A673 (cell line): Measurements from ENCODE around the gene GIMD1. TPM values are rescaled to one million over a fixed set of nuclear protein-coding genes. Genes with fewer than 3 reads are reported as not detected.

Experiments used
- BruUV-seq: library from RNA; stranded (reverse); fragments of 400-500 nt; replicated peaks from 2 replicates; lab custom pipeline; 2021; lab: Mats Ljungman, UMichigan
- CTCF ChIA-PET: fragments of 300-600 bp; sonication (Branson Sonifier 250); formaldehyde crosslinking; loops from one replicate; lab custom pipeline; 2022; ENCODE audit warnings: antibody characterized with exemption; lab: Charles Lee
- POLR2A ChIA-PET: fragments of 300-600 bp; sonication (Branson Sonifier 250); formaldehyde crosslinking; loops from one replicate; lab custom pipeline; 2022; ENCODE audit warnings: antibody characterized with exemption; ENCODE audit not compliant: low non-redundant PET; lab: Charles Lee
- DNase-seq: peaks from one replicate; pipeline ENCODE4 v3.0.0-alpha.2; 2015; ENCODE audit warnings: low spot score
- H3K27ac ChIP-seq: fragments of 200-600 bp; sonication (generic); 2 replicates; pipeline ENCODE4 v1.5.1; 2016; ENCODE audit warnings: mixed run types, low read depth, mild to moderate bottlenecking, mixed read lengths, antibody characterized with exemption, low read length; ENCODE audit not compliant: poor library complexity, severe bottlenecking
- H3K27me3 ChIP-seq: fragments of 200-600 bp; sonication (generic); replicated peaks from 2 replicates; pipeline ENCODE4 v1.6.1; 2017; ENCODE audit warnings: mixed run types, low read depth, mild to moderate bottlenecking, mixed read lengths, antibody characterized with exemption, low read length; ENCODE audit not compliant: insufficient read depth, poor library complexity
- H3K36me3 ChIP-seq: fragments of 200-600 bp; sonication (generic); 2 replicates; pipeline ENCODE4 v1.6.1; 2016; ENCODE audit warnings: mixed run types, mild to moderate bottlenecking, mixed read lengths, antibody characterized with exemption, low read length; ENCODE audit not compliant: insufficient read depth, poor library complexity, severe bottlenecking
- H3K4me1 ChIP-seq: fragments of 200-600 bp; sonication (generic); 2 replicates; pipeline ENCODE4 v1.6.1; 2017; ENCODE audit warnings: mixed run types, mild to moderate bottlenecking, mixed read lengths, antibody characterized with exemption, low read length; ENCODE audit not compliant: insufficient read depth, poor library complexity, severe bottlenecking
- H3K4me3 ChIP-seq: fragments of 200-600 bp; sonication (generic); 2 replicates; pipeline ENCODE4 v1.5.1; 2016; ENCODE audit warnings: low read depth, mixed run types, mild to moderate bottlenecking, mixed read lengths, low read length; ENCODE audit not compliant: poor library complexity, severe bottlenecking
- H3K9me3 ChIP-seq: fragments of 200-600 bp; sonication (generic); 2 replicates; pipeline ENCODE4 v1.6.1; 2016; ENCODE audit warnings: mixed run types, low read depth, mild to moderate bottlenecking, mixed read lengths, antibody characterized with exemption, low read length; ENCODE audit not compliant: poor library complexity, severe bottlenecking
- CTCF ChIP-seq: fragments of 300-800, 200-600 bp; sonication (generic); conservative IDR thresholded peaks from 2 replicates; pipeline ENCODE4 v1.5.1; 2017; ENCODE audit warnings: low read depth, mild to moderate bottlenecking, antibody characterized with exemption, low read length, moderate library complexity, mixed read lengths
- EZH2 ChIP-seq: fragments of 200-600 bp; sonication (generic); IDR thresholded peaks from 2 replicates; pipeline ENCODE4 v1.6.1; 2017; ENCODE audit warnings: borderline replicate concordance, low read depth, mild to moderate bottlenecking, mixed read lengths, antibody characterized with exemption, low read length; ENCODE audit not compliant: poor library complexity, severe bottlenecking
- intact Hi-C: fragments of 100-400 bp; cut with micrococcal nuclease; formaldehyde crosslinking; loops from one replicate; pipeline ENCODE4 v1.10.0; 2022; ENCODE audit not compliant: unreplicated experiment
- total RNA-seq: library from RNA; stranded (reverse); gene quantifications from 2 replicates; pipeline ENCODE4 v1.2.3, GENCODE V29; 2021

GIMD1 gene
- total RNA-seq, 1 experiment from 2014 or later = not detected

- no peak for TF ChIP-seq CTCF
- no peak for TF ChIP-seq EZH2
- no peak for DNase-seq
- CTCF ChIA-PET = interaction anchor here (1.2 kb wide), 1 partner anchor 15 kb away, joined by 4 read pairs; no protein-coding TSS in a partner anchor
- intact Hi-C loops = loop anchor here (10.0 kb wide), 1 partner anchor 712 kb away; no protein-coding TSS in a partner anchor
- H3K4me3 ChIP-seq = no peak overlapping the region
- no TSS peak for BruUV-seq
- no peaks in the 10 kb centered on the region for H3K9me3 ChIP-seq
- POLR2A ChIA-PET = interaction anchor here (0.8 kb wide), 1 partner anchor 475 kb away, joined by 7 read pairs; no protein-coding TSS in a partner anchor
- no peak overlapping the region for H3K27ac ChIP-seq
- H3K27me3 ChIP-seq = no peaks in the 10 kb centered on the region
- H3K4me1 ChIP-seq = peaks cover 12% of the 10 kb centered on the region
- no peaks in the 10 kb centered on the region for H3K36me3 ChIP-seq
Observed at GRCh38 chr4:106312997-106313522, 55.5 kb downstream of the GIMD1 start.

GRCh38 chr4:106312377-106312776 is 56.2 kb downstream of the GIMD1 start:
- POLR2A ChIA-PET = interaction anchor here (0.8 kb wide), 1 partner anchor 476 kb away, joined by 7 read pairs; no protein-coding TSS in a partner anchor
- intact Hi-C loops = loop anchor here (10.0 kb wide), 1 partner anchor 712 kb away; no protein-coding TSS in a partner anchor
- no peak for TF ChIP-seq CTCF
- TF ChIP-seq EZH2 = no peak
- no peak for DNase-seq
- H3K4me3 ChIP-seq = no peak overlapping the region
- H3K27ac ChIP-seq = no peak overlapping the region
- no TSS peak for BruUV-seq
- H3K4me1 ChIP-seq = peaks cover 6% of the 10 kb centered on the region
- CTCF ChIA-PET = interaction anchor here (1.2 kb wide), 1 partner anchor 16 kb away, joined by 4 read pairs; no protein-coding TSS in a partner anchor
- H3K36me3 ChIP-seq = no peaks in the 10 kb centered on the region
- H3K27me3 ChIP-seq = no peaks in the 10 kb centered on the region
- no peaks in the 10 kb centered on the region for H3K9me3 ChIP-seq

Other genes with a start within 250 kb of the GIMD1 start
- gene TBCK, start 52.6 kb downstream of the GIMD1 start, total RNA-seq = 25.5 and 28.7 TPM in 2 replicates
- 71.1 and 74.8 TPM in 2 replicates for gene AIMP1, start 52.2 kb downstream of the GIMD1 start, total RNA-seq